Heart left ventricle (tissue), 16 donors: Measurements from ENCODE around the gene HS3ST6. TPM values are rescaled to one million over a fixed set of nuclear protein-coding genes. Genes with fewer than 3 reads are reported as not detected.

Source experiments
- ATAC-seq, 4 donors: fragments of 200-7000 bp; cut with Tn5 transposase; one replicate each; pipeline ENCODE4 v1.9.1; 2020 to 2022; ENCODE audit warnings: moderate library complexity in 4 of 4, mild to moderate bottlenecking in 3 of 4, moderate number of reproducible peaks in 1 of 4
- DNase-seq, 5 donors: peaks; one replicate each; pipeline ENCODE4 v3.0.0-alpha.2; 2020
- H3K27ac ChIP-seq, 12 donors: fragments of 200-600 bp; sonication (generic) in 4 of 12; one replicate each; pipeline versions ENCODE4 v1.5.0 to v1.8.0; 2016 to 2022; ENCODE audit warnings: mild to moderate bottlenecking in 2 of 12
- H3K27me3 ChIP-seq, 9 donors: fragments of 200-600 bp; sonication (generic) in 2 of 9; one replicate each; pipeline versions ENCODE4 v1.5.1 to v1.8.0; 2016 to 2022; ENCODE audit warnings: mild to moderate bottlenecking in 3 of 9
- H3K36me3 ChIP-seq, 9 donors: fragments of 200-600 bp; sonication (generic) in 2 of 9; one replicate each; pipeline versions ENCODE4 v1.5.0 to v1.8.0; 2018 to 2022; ENCODE audit warnings: mild to moderate bottlenecking in 2 of 9
- H3K4me1 ChIP-seq, 12 donors: fragments of 200-600 bp; sonication (generic) in 4 of 12; one replicate each; pipeline versions ENCODE4 v1.5.0 to v1.8.0; 2016 to 2022; ENCODE audit warnings: mild to moderate bottlenecking in 3 of 12
- H3K4me3 ChIP-seq, 12 donors: fragments of 200-600 bp; sonication (generic) in 4 of 12; one replicate each; pipeline versions ENCODE4 v1.5.0 to v1.8.0; 2017 to 2022; ENCODE audit warnings: mild to moderate bottlenecking in 9 of 12, moderate library complexity in 4 of 12
- H3K9me3 ChIP-seq, 12 donors: fragments of 200-600 bp; sonication (generic) in 4 of 12; one replicate each; pipeline versions ENCODE4 v1.5.0 to v1.8.0; 2016 to 2022; ENCODE audit warnings: mild to moderate bottlenecking in 1 of 12
- CTCF ChIP-seq, 12 donors: fragments of 200-600 bp; sonication (generic) in 4 of 12; IDR thresholded peaks; one replicate each; pipeline versions ENCODE4 v1.5.0 to v1.8.0; 2018 to 2022; ENCODE audit warnings: antibody characterized with exemption in 12 of 12, mild to moderate bottlenecking in 5 of 12
- POLR2A ChIP-seq, 2 donors: fragments of 450-650 bp; IDR thresholded peaks; one replicate each; pipeline ENCODE4 v1.6.1; 2017; ENCODE audit warnings: antibody characterized with exemption in 2 of 2, mild to moderate bottlenecking in 2 of 2, moderate library complexity in 2 of 2
- WGBS, 4 donors: extraction: QIAGEN DNeasy Blood & Tissue Kit in 2 of 4; methylation state at CpG; one replicate each; pipeline versions ENCODE4 v1.1.5 to v1.1.7; 2013 to 2018; 5-methylcytosine and 5-hydroxymethylcytosine counted together
- intact Hi-C, 10 donors: fragments of 100-400 bp; cut with DNase I; formaldehyde crosslinking; loops; one replicate each; pipeline versions ENCODE4 v1.11.1 to v1.14.2; 2022
- polyA plus RNA-seq, 2 donors: library from polyadenylated mRNA; stranded (reverse); fragments of 200-250 nt; gene quantifications; one replicate each; pipeline ENCODE4 v1.2.3, GENCODE V29; 2013
- total RNA-seq, 9 donors: library from RNA; depleted of rRNA in 2 of 9; stranded (reverse); fragments of >200 nt in 2 of 9; fragmentation: NEBNext Ultra II Directional in 3 of 9; extraction: Animal tissue kit (Norgen Biotek cat#: 25700) in 3 of 9; gene quantifications; one replicate each; pipeline versions ENCODE4 v1.1.0 to v1.2.4, GENCODE V29; 2016 to 2023
- donor health status: ischemic (EF 13 %, LVEDD 7.1; RV severe dilation, severe dysfunction).
- donor health status: healthy with polysubstance abuse.
- donor health status: DM: no; HTN: yes; CAD: no.
- donor health status: DM: no; HTN: no; CAD: no.
- donor health status: ischemic (EF 25% LVEDD 6.9; RV normal size, moderate dysfunction).
- donor health status: ischemic (EF 25% LVEDD 5.7; RV mildly dilated, moderate dysfunction).
- donor health status: healthy.
- donor health status: DM: yes; HTN: yes; CAD: no.
- donor health status: ischemic (EF 35%, LVEDD 5.7; RV mildly dilated, moderate dysfunction).
- donor health status: nonischemic (EF 11% LVEDD 7.7; RV severe dilation, severe dysfunction).
- donor health status: DM: yes; HTN: yes; CAD: no.
- donor health status: PGD.
- donor health status: ischemic (EF 29% LVEDD 5.4; RV normal size, mild dysfunction).
- donor health status: nonischemic (EF 23%, LVEDD 6.1; RV moderate dilation, normal function).

Gene HS3ST6
- total and polyA plus RNA-seq, 11 donors = not detected

- intact Hi-C loops = no loop called here
- Histone ChIP-seq H3K27me3 (peaks cover 0 to 35% (median 8%) of the 10 kb centered on the region in 9 donors), H3K4me3 (no peak overlapping the region), H3K9me3 (no peaks in the 10 kb centered on the region), H3K36me3 (no peaks in the 10 kb centered on the region), H3K27ac (no peak overlapping the region), H3K4me1 (no peaks in the 10 kb centered on the region)
- WGBS, 4 donors = 76 to 78% (median 77%) methylated on average over 20 to 27 of the region's 27 CpGs
- ATAC-seq (peak in 1 of 4 donors; percentile 7), DNase-seq (peak in 1 of 5 donors; percentile 25)
- TF ChIP-seq CTCF (IDR thresholded peaks at IDR 0.05) = no peak
- TF ChIP-seq POLR2A (IDR thresholded peaks at IDR 0.05) = no peak
Observed at GRCh38 chr16:1895949-1896675, 22.1 kb downstream of the HS3ST6 start.

GRCh38 chr16:1895068-1895467 is 23.1 kb downstream of the HS3ST6 start:
- TF ChIP-seq CTCF (IDR thresholded peaks at IDR 0.05) (no peak), POLR2A (IDR thresholded peaks at IDR 0.05) (no peak)
- Histone ChIP-seq H3K4me3 (no peak overlapping the region), H3K27ac (no peak overlapping the region), H3K9me3 (no peaks in the 10 kb centered on the region), H3K4me1 (no peaks in the 10 kb centered on the region), H3K36me3 (no peaks in the 10 kb centered on the region), H3K27me3 (peaks cover 0 to 33% (median 10%) of the 10 kb centered on the region in 9 donors)
- intact Hi-C loops = no loop called here
- 78 to 98% (median 85%) methylated on average over 5 of the region's 5 CpGs for WGBS, 4 donors
- no peak for ATAC-seq
- DNase-seq = peak in 1 of 5 donors; percentile 13

- DNase-seq (peak in 1 of 5 donors; percentile 7), ATAC-seq (no peak)
- no peaks in the 10 kb centered on the region for H3K4me1 ChIP-seq
- intact Hi-C loops = no loop called here
- TF ChIP-seq CTCF (IDR thresholded peaks at IDR 0.05) (no peak), POLR2A (IDR thresholded peaks at IDR 0.05) (no peak)
- no peaks in the 10 kb centered on the region for H3K36me3 ChIP-seq
- H3K9me3 ChIP-seq = no peaks in the 10 kb centered on the region
- no peak overlapping the region for H3K4me3 ChIP-seq
- WGBS, 4 donors = 42 to 58% (median 45%) methylated on average over 4 of the region's 4 CpGs
- H3K27ac ChIP-seq = no peak overlapping the region
- peaks cover 0 to 31% (median 2%) of the 10 kb centered on the region in 9 donors for H3K27me3 ChIP-seq
Observed at GRCh38 chr16:1890708-1891050, 27.5 kb downstream of the HS3ST6 start.

- Histone ChIP-seq H3K27me3 (peaks cover 0 to 36% (median 2%) of the 10 kb centered on the region in 9 donors), H3K36me3 (no peaks in the 10 kb centered on the region), H3K27ac (no peak overlapping the region), H3K9me3 (no peaks in the 10 kb centered on the region), H3K4me3 (no peak overlapping the region), H3K4me1 (no peaks in the 10 kb centered on the region)
- 60 to 73% (median 65%) methylated on average over 15 to 16 of the region's 16 CpGs for WGBS, 4 donors
- intact Hi-C loops = no loop called here
- ATAC-seq = no peak
- TF ChIP-seq CTCF (IDR thresholded peaks at IDR 0.05) (no peak), POLR2A (IDR thresholded peaks at IDR 0.05) (no peak)
- peak in 1 of 5 donors; percentile 13 for DNase-seq
Observed at GRCh38 chr16:1890024-1890707, 28.0 kb downstream of the HS3ST6 start.
